ENCODE results near the gene ME3. TPM values are rescaled to one million over a fixed set of nuclear protein-coding genes. Genes with fewer than 3 reads are reported as not detected.
A peak's percentile ranks its signal among the peaks of the same experiment; 100 is the strongest.

Gene ME3
- total and polyA plus RNA-seq, 12 donors, result 13.9 to 128 (median 44.5) TPM

GRCh38 chr11:86596861-86597586, 75.4 kb downstream of the ME3 start:
- intact Hi-C loops (cut with DNase I), result no loop called here
- H3K36me3 ChIP-seq (replicated peaks in 1 of 2), result no peaks in the 10 kb centered on the region
- peak overlapping the region in 2 of 5 donors; percentile 28 to 30 for H3K27ac ChIP-seq
- DNase-seq, result peak in 5 of 7 donors; percentile 35 to 68 (median 51)
- H3K4me3 ChIP-seq, result no peak overlapping the region
- no peaks in the 10 kb centered on the region for H3K27me3 ChIP-seq
- 45 to 54% (median 52%) methylated on average over 4 to 5 of the region's 5 CpGs for WGBS, 4 donors
- H3K9me3 ChIP-seq (replicated peaks in 1 of 3), result no peaks in the 10 kb centered on the region
- TF ChIP-seq POLR2A (IDR thresholded peaks at IDR 0.05), result no peak
- no peak for TF ChIP-seq CTCF (IDR thresholded peaks at IDR 0.05)
- peaks cover 11 to 26% of the 10 kb centered on the region in 2 donors for H3K4me1 ChIP-seq (replicated peaks in 1 of 2)

- no peaks in the 10 kb centered on the region for H3K27me3 ChIP-seq
- TF ChIP-seq CTCF (IDR thresholded peaks at IDR 0.05), result no peak
- TF ChIP-seq POLR2A (IDR thresholded peaks at IDR 0.05), result no peak
- no peaks in the 10 kb centered on the region for H3K36me3 ChIP-seq (replicated peaks in 1 of 2)
- WGBS, 4 donors, result 92 to 97% (median 95%) methylated on average over 2 of the region's 2 CpGs
- H3K4me3 ChIP-seq, result no peak overlapping the region
- no peak for DNase-seq
- peaks cover 11 to 26% of the 10 kb centered on the region in 2 donors for H3K4me1 ChIP-seq (replicated peaks in 1 of 2)
- H3K9me3 ChIP-seq (replicated peaks in 1 of 3), result no peaks in the 10 kb centered on the region
- intact Hi-C loops (cut with DNase I), result no loop called here
- H3K27ac ChIP-seq, result peak overlapping the region in 1 of 5 donors; percentile 76
These were observed 76.5 kb downstream of the ME3 start for GRCh38 chr11:86595955-86596354.

- WGBS, 4 donors, result 44 to 75% (median 67%) methylated on average over 3 of the region's 3 CpGs
- intact Hi-C loops (cut with DNase I), result no loop called here
- no peak for TF ChIP-seq POLR2A (IDR thresholded peaks at IDR 0.05)
- TF ChIP-seq CTCF (IDR thresholded peaks at IDR 0.05), result no peak
- H3K4me3 ChIP-seq, result no peak overlapping the region
- peaks cover 11 to 26% of the 10 kb centered on the region in 2 donors for H3K4me1 ChIP-seq (replicated peaks in 1 of 2)
- H3K27ac ChIP-seq, result peak overlapping the region in 1 of 5 donors; percentile 76
- no peaks in the 10 kb centered on the region for H3K27me3 ChIP-seq
- no peaks in the 10 kb centered on the region for H3K36me3 ChIP-seq (replicated peaks in 1 of 2)
- H3K9me3 ChIP-seq (replicated peaks in 1 of 3), result no peaks in the 10 kb centered on the region
- peak in 1 of 7 donors; percentile 43 for DNase-seq
These were observed 77.0 kb downstream of the ME3 start for GRCh38 chr11:86595451-86595850.

- Histone ChIP-seq H3K9me3 (replicated peaks in 1 of 3) (no peaks in the 10 kb centered on the region), H3K4me1 (replicated peaks in 1 of 2) (peaks cover 11 to 32% of the 10 kb centered on the region in 2 donors), H3K4me3 (no peak overlapping the region), H3K36me3 (replicated peaks in 1 of 2) (no peaks in the 10 kb centered on the region), H3K27me3 (no peaks in the 10 kb centered on the region), H3K27ac (no peak overlapping the region)
- DNase-seq, result no peak
- TF ChIP-seq POLR2A (IDR thresholded peaks at IDR 0.05) (no peak), CTCF (IDR thresholded peaks at IDR 0.05) (no peak)
- intact Hi-C loops (cut with DNase I), result no loop called here
These were observed 77.7 kb downstream of the ME3 start for GRCh38 chr11:86594746-86595145.
